ENCODE results near the gene LUC7L.
"Not testable (repeated sequence)": the region's sequence is repeated elsewhere in the genome, so short reads cannot be mapped to it uniquely, and the experiment has no call there.

The LUC7L gene

GRCh38 chr16:263944-264343 lies 34.7 kb upstream of the LUC7L start:
- no peak for DNase-seq

GRCh38 chr16:263182-263774 lies 34.0 kb upstream of the LUC7L start:
- no peak for DNase-seq

- no peak for DNase-seq
These were observed 33.0 kb upstream of the LUC7L start for GRCh38 chr16:262121-262745.

GRCh38 chr16:261031-261691 lies 31.9 kb upstream of the LUC7L start:
- DNase-seq, result no peak

DNA sequence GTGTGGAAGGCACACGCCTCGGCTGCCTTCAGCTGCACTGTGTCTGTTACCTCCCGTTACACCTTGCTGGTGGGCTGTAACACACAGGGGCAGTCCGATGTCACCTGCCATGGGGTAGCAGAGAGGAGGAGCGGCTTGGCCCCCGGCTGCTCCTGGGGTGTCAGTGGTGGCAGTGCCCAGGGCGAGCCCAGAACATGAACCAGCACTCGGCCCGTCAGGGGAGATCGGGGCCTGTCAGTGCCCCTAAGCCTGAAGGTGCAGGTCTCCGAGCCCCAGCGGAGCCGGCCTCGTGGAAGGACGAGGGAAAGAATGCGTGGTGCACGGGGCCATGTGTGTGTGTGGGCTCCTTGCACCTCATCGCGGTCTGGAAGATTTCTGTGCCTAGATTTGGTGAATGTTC lies 31.1 kb upstream of the LUC7L start:
- DNase-seq, result no peak

DNA sequence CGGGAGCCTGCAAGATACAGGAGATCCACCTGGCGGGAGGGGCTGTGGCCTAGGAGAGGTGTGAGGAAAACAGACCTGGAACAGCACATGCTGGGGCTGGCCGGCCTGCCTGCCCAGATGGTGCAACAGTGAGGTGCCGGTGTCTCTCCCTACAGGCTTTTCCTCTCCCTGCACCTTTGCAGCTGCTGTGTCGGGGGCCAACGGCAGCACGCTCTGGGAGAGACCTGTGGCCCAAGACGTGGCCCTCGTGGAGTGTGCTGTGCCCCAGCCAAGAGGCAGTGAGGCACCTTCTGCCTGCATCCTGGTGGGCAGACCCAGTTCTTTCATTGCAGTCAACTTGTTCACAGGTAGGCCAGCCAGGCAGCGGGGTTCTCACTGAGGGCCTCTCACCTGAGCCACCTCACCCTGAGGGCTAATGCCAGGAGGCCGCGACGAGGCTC lies 30.6 kb upstream of the LUC7L start:
- DNase-seq, result no peak

GRCh38 chr16:259226-259625 lies 30.0 kb upstream of the LUC7L start:
- DNase-seq, result no peak

DNA sequence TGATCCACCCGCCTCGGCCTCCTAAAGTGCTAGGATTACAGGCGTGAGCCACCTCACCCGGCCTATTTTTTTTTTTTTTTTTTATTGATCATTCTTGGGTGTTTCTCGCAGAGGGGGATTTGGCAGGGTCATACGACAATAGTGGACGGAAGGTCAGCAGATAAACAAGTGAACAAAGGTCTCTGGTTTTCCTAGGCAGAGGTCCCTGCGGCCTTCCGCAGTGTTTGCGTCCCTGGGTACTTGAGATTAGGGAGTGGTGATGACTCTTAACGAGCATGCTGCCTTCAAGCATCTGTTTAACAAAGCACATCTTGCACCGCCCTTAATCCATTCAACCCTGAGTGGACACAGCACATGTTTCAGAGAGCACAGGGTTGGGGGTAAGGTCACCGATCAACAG lies 28.8 kb upstream of the LUC7L start:
- DNase-seq, result not testable (repeated sequence)

GRCh38 chr16:255183-255582 lies 25.9 kb upstream of the LUC7L start:
- DNase-seq, result no peak

GRCh38 chr16:254461-254860 lies 25.2 kb upstream of the LUC7L start:
- DNase-seq, result no peak

DNA sequence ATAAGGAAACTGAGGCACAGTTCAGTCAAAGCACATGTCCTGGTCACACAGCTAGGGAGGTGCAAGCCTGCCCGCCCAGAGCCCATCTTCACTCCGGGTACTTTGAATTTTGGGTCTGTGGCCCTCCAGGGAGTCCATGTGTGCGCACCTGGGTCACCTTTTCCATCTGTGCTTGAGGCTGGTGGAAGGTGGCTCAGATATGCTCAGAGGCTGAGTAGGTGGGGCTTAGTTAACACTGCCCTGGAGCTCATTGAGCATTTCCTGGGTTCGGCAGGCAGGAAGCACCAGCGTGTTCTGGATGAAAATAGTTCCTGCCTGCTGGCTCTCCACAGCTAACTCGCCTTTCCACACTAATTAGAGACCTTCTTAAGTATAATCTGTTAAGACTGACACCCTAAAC lies 24.6 kb upstream of the LUC7L start:
- DNase-seq, result no peak

- DNase-seq, result no peak
These were observed 23.4 kb upstream of the LUC7L start for GRCh38 chr16:252366-253337.

DNA sequence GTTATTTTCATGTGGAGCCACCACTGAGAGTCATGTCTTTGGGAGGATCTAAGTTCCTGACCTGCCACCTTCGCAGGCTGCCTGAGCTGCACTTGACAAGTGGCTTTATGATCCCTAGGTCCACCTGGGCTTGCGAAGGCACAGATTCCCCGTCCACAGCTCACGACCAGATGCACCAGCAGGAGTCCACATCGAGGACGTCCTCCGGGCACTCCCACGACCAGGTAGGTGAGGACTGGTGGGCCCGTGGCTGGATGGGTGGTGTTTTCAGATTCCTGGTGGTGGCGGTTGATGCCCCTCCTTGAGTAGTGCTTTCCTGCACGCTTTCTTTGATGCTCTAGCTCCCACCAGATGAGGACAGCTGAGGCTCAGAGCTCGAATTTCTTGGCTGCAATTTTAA lies 20.2 kb upstream of the LUC7L start:
- no peak for DNase-seq

GRCh38 chr16:247027-247426 lies 17.8 kb upstream of the LUC7L start:
- no peak for DNase-seq

- DNase-seq, result no peak
These were observed 15.9 kb upstream of the LUC7L start for GRCh38 chr16:245105-245504.

DNA sequence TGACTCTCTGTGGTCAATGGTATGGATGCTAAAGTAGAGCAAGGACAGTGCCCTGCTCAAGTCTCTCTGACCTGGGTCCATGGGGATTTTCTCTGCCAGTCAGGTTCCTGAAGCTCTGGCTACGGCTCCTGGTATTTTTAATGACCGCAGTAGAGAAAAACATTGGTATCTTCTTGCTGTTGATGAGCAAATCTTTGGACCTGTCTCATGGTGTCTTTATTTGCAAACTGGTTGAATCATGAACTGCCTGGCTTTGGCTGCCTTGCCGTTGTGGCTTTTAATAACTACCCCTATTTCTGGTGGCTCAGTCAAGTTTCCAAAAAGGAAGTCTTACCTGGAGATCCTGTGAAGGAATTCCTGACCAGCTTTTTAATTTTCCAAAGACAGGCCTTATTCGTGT lies 14.1 kb upstream of the LUC7L start:
- DNase-seq, result no peak

DNA sequence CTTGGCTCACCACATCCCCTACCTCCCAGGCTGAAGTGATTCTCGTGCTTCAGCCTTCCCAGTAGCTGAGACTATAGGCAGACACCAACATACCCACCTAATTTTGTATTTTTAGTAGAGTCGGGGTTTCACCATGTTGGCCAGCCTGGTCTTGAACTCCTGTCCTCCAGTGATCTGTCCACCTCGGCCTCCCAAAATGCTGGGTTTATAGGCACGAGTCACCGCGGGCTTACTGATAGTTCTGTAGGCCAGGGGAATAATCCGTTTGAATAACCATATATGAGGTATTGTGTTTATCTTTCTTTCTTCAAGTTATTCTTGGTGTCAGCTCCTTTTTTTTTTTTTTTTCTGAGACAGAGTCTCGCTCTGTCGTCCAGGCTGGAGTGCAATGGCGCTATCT lies 13.0 kb upstream of the LUC7L start:
- DNase-seq, result no peak

DNA sequence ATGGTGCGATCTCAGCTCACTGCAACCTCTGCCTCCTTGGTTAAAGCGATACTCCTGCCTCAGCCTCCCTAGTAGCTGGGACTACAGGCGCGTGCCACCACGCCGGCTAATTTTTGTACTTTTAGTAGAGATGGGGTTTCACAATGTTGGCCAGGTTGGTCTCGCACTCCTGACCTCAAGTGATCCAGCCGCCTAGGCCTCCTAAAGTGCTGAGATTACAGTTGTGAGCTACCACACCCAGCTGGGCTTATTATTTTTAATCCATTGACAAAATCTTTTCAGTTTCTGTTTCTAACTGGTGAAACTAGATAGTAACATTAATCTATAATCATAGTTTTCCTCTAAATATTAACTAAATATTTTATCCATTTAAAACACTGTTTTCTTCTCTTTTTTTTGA lies 11.3 kb upstream of the LUC7L start:
- DNase-seq, result no peak

DNA sequence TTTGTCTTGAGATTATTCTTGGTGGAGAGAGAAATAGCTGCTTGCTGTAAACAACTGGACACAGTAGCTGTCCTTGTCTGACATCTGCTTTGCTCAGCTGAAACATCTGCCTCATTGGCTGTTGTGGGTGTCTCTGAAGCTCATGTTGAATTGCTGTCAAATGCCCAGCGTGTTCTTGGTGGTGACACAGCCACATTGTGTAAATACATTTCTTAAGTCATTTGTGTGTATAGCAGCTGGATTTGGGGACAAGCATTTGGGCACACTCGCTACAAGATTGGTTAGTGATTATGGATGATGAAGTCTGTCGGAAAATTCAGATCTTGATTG lies 10.7 kb upstream of the LUC7L start:
- DNase-seq, result no peak

DNA sequence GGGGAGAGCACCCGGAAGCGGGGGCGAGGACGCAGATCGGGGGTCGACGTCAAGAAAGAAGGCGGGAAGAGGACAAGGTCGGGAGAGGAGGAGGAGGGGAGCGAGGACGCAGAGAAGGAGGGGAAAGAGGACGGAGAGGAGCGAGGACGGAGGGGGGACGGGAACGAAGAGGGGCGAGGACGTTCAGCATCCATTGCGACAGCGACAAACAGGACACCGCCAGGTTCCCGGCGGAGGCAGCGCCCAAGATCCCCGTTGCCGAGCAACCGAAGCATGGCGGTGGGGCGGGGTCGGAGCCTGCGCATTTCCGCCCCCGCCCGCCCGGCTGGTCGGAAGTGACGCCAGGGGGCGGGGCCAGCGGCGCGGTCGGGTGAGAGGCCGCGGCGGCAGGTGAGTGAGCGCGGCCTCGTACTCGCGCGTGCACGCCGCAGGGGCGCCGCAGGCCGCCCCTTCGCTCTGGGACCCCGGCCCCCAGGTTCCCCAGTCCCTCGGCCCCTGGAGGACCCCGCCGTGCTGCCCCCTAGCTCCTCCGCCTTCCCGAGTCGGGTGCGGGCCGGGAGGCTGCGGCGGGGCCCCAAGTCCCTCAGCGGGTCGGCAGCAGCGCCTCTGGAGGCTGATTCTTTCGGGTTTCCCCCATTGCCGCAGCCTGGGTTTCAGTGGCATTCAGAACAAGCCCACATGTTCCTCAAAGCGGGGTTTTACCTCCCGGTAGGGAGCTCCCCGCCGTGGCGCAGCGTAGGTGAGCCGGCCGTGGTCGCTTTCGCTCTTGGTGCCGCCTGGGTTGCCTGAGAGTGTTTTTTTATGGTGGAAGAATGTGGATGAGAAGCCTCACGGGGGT lies 5.4 kb upstream of the LUC7L start, which contains the start of gene FAM234A:
Gene FAM234A (plus strand): TSS at position 354 of the 838 bp plus-strand sequence. CDS start 19,593 bp downstream, outside the sequence.
- DNase-seq, result peak; percentile 86

- DNase-seq, result no peak
These were observed 1.7 kb upstream of the LUC7L start for GRCh38 chr16:230949-231348.

DNA sequence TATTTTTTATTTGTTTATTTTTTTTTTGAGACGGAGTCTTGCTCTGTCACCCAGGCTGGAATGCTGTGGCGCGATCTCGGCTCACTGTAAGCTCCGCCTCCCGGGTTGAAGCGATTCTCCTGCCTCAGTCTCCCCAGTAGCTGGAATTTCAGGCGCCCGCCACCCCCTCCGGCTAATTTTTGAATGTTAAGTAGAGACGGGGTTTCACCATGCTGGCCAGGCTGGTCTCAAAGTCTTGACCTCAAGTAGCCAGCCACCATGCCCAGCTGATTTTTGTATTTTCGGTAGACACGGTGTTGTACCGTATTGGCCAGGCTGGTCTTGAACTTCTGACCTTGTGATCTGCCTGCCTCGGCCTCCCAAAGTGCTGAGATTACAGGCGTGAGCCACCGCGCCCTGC lies 1.1 kb upstream of the LUC7L start:
- DNase-seq, result not testable (repeated sequence)

All from fibroblast of skin of abdomen (primary cell).